SK-N-SH treated with all-trans-retinoic acid at 6 μM for 48 hours (cell line): ENCODE data around the gene ENGASE.
A peak's percentile ranks its signal among the peaks of the same experiment; 100 is the strongest.

Experiments used
- ATAC-seq: fragments of 200-7000 bp; cut with Tn5 transposase; 3 replicates; pipeline ENCODE4 v1.9.1; 2020; ENCODE audit warnings: mild to moderate bottlenecking, moderate library complexity
- ARNTL ChIP-seq: fragments of 450-650 bp; formaldehyde crosslinking; IDR thresholded peaks from 2 replicates; pipeline ENCODE4 v1.5.0; 2020; ENCODE audit warnings: low read depth, mild to moderate bottlenecking, moderate library complexity, borderline replicate concordance
- BACH2 ChIP-seq: fragments of 250-450 bp; sonication (Bioruptor Pico); IDR thresholded peaks from 2 replicates; pipeline ENCODE4 v1.9.0; 2021; ENCODE audit warnings: mild to moderate bottlenecking, borderline replicate concordance
- CSRNP3 ChIP-seq: fragments of 250-450 bp; sonication (Bioruptor Pico); IDR thresholded peaks from 2 replicates; pipeline ENCODE4 v1.5.1; 2021; ENCODE audit warnings: mild to moderate bottlenecking, moderate library complexity
- ESRRG ChIP-seq: fragments of 250-450 bp; sonication (Bioruptor Pico); IDR thresholded peaks from 2 replicates; pipeline ENCODE4 v1.6.1; 2021; ENCODE audit warnings: mild to moderate bottlenecking
- ISL1 ChIP-seq: fragments of 250-450 bp; sonication (Bioruptor Pico); IDR thresholded peaks from 2 replicates; pipeline ENCODE4 v2.1.2; 2022; ENCODE audit warnings: mild to moderate bottlenecking, moderate library complexity
- OSR1 ChIP-seq: fragments of 250-450 bp; sonication (Bioruptor Pico); IDR thresholded peaks from 2 replicates; pipeline ENCODE4 v1.8.0; 2022; ENCODE audit warnings: moderate library complexity, mild to moderate bottlenecking, inconsistent platforms
- PATZ1 ChIP-seq: fragments of 250-450 bp; sonication (Bioruptor Pico); IDR thresholded peaks from 2 replicates; pipeline ENCODE4 v1.8.0; 2020; ENCODE audit warnings: mild to moderate bottlenecking, moderate library complexity, borderline replicate concordance
- PPARA ChIP-seq: fragments of 250-450 bp; sonication (Bioruptor Pico); IDR thresholded peaks from 2 replicates; pipeline ENCODE4 v1.5.0; 2020; ENCODE audit warnings: mild to moderate bottlenecking, borderline replicate concordance
- RARB ChIP-seq: fragments of 250-450 bp; sonication (Bioruptor Pico); IDR thresholded peaks from 2 replicates; pipeline ENCODE4 v1.8.0; 2021; ENCODE audit warnings: mild to moderate bottlenecking, moderate library complexity
- SNAI2 ChIP-seq: fragments of 250-450 bp; sonication (Bioruptor Pico); IDR thresholded peaks from 2 replicates; pipeline ENCODE4 v1.5.0; 2020; ENCODE audit warnings: mild to moderate bottlenecking, moderate library complexity
- TCF4 ChIP-seq: fragments of 250-450 bp; sonication (Bioruptor Pico); IDR thresholded peaks from 2 replicates; pipeline ENCODE4 v1.8.0; 2021; ENCODE audit warnings: mild to moderate bottlenecking, moderate library complexity, borderline replicate concordance
- TOX ChIP-seq: fragments of 250-450 bp; sonication (Bioruptor Pico); IDR thresholded peaks from 2 replicates; pipeline ENCODE4 v1.8.0; 2021; ENCODE audit warnings: mild to moderate bottlenecking, moderate library complexity, borderline replicate concordance
- TSHZ2 ChIP-seq: fragments of 250-450 bp; sonication (Bioruptor Pico); IDR thresholded peaks from 2 replicates; pipeline ENCODE4 v1.5.0; 2020; ENCODE audit warnings: mild to moderate bottlenecking, moderate library complexity
- ZC3H10 ChIP-seq: fragments of 250-450 bp; sonication (Bioruptor Pico); IDR thresholded peaks from 2 replicates; pipeline ENCODE4 v1.5.1; 2021; ENCODE audit warnings: mild to moderate bottlenecking, moderate library complexity
- ZFP3 ChIP-seq: fragments of 250-450 bp; sonication (Bioruptor Pico); IDR thresholded peaks from 2 replicates; pipeline ENCODE4 v1.5.0; 2020; ENCODE audit warnings: mild to moderate bottlenecking, moderate library complexity
- ZFP30 ChIP-seq: fragments of 450-650 bp; formaldehyde crosslinking; IDR thresholded peaks from 2 replicates; pipeline ENCODE4 v1.5.0; 2022; ENCODE audit warnings: mild to moderate bottlenecking, moderate library complexity
- ZNF565 ChIP-seq: fragments of 450-650 bp; formaldehyde crosslinking; conservative IDR thresholded peaks from 2 replicates; pipeline ENCODE4 v1.5.0; 2020; ENCODE audit warnings: low read depth, mild to moderate bottlenecking, moderate library complexity
- ZNF8 ChIP-seq: fragments of 450-650 bp; formaldehyde crosslinking; IDR thresholded peaks from 2 replicates; pipeline ENCODE4 v1.5.0; 2020; ENCODE audit warnings: mild to moderate bottlenecking, moderate library complexity
- TF ChIP-seq, protein P1 (sequence below): fragments of 250-450 bp; sonication (Bioruptor Pico); IDR thresholded peaks from 2 replicates; pipeline ENCODE4 v1.5.1; 2020; ENCODE audit warnings: low read depth, mild to moderate bottlenecking, moderate library complexity

Gene ENGASE

DNA sequence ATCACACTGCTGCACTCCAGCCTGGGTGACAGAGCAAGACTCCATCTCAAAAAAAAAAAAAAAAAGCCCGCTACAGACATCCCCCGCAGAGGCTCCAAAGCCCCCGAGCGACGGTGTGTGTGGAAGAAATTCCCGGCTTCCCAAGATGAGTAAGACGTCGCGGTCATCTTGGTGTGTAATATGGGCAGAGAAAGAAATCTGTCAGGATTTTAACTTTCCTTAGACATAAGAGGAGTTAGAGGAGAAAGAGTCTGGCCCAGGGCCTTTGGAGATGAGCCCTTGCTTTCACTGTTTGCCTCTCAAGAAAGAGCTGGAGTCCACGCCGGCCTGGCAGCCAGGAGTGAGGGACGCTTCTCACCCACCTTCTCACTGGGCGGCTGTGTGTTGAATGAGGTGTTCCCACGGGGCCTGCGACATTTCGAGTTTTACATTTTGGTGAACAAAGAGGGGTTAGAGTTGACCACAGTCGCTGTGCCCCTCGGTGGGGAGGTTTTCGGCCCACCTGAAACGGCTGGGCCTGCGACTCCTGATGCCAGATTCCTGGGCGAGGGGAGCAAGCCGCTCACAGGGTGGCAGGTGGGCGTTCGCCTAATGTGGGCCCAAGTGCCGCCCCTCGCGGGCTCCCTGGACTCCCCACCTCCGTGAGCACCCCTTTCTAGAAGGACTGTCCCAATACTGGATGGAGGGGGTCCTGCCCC, 32.8 kb upstream of the ENGASE start:
- no peak for ATAC-seq

DNA sequence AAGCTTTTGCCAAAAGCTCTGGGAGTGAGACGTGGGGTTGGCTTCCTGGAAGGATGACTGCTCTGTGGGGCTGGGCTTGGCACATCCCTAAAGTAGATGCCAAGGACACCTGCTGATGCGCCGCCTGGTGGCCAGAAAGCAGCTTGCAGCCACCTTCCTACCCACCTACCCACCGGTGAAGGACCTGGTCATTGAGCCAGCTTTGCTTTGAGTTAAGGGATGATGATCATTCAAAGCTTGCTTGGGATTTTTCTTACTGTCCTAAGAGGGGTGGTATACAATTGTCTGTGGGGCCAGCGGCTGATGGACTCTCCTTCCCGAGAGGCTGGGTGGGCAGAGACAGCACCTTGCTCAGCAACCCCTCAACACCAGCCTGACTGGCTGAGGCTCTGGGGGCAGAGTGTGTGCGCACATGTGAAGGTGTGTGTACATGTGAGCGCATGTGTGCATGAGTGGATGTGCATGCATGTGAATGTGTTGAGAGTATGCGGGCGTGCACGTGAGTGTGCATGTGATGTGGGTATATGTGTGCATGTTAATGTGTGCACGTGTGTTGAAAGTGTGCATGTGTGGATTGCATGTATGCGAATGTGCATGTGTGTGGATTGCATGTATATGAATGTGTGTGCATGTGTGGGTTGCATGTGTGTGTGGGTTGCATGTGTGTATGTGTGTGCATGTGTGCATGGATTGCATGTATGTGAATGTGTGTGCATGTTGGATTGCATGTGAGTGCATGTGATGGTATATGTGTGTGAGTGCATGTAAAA, 32.0 kb upstream of the ENGASE start:
- TF ChIP-seq, protein P1, sequence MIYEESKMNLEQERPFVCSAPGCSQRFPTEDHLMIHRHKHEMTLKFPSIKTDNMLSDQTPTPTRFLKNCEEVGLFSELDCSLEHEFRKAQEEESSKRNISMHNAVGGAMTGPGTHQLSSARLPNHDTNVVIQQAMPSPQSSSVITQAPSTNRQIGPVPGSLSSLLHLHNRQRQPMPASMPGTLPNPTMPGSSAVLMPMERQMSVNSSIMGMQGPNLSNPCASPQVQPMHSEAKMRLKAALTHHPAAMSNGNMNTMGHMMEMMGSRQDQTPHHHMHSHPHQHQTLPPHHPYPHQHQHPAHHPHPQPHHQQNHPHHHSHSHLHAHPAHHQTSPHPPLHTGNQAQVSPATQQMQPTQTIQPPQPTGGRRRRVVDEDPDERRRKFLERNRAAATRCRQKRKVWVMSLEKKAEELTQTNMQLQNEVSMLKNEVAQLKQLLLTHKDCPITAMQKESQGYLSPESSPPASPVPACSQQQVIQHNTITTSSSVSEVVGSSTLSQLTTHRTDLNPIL (CRISPR knock-in tag): no peak
- 0 out of 2 replicates have a peak, but pooled peaks have one; percentile 35 for TF ChIP-seq SNAI2 (CRISPR knock-in tag)
- TF ChIP-seq ZFP30: no peak
- no peak for TF ChIP-seq CSRNP3 (CRISPR knock-in tag)
- TF ChIP-seq ESRRG (CRISPR knock-in tag): no peak
- TF ChIP-seq, all 23 proteins: peak for 1
- peak; percentile 82 for ATAC-seq

More for the DNA sequence above, 32.8 kb upstream of the ENGASE start:
- peak; percentile 48; the same call in 1 of the 2 replicates for TF ChIP-seq ZFP3 (CRISPR knock-in tag)
- no peak for TF ChIP-seq OSR1 (CRISPR knock-in tag)
- TF ChIP-seq, all 23 proteins: peak for 1

DNA sequence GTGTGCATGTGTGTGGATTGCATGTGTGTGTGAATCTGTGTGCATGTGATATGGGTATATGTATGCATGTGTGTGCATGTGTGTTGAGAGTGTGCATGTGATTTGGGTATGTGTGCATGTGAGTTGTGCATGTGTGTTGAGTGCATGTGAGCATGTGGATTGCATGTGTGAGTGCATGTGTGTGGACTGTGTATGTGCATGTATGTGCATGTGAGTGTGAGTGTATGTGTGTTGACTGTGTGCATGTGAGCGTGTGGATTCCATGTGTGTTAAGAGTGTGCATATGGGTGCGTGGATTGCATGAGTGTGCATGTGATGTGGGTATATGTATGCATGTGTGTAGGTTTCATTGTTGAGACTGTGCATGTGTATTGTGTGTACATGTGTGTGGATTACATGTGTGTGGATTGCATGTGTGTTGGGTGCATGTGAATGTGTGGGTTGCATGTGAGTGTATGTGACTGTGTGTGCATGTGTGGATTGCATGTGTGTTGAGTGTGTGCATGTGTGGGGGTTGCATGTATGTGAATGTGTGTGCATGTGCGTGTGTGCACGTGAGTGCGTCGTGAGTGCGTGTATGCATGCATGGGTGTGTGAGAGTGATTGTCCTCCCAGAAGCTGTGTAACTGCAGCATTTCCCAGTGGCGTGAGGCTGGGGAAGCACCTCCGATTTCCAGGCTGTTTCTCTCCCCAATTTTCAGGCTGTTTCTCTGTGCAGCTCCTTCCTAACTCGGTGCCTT, 31.3 kb upstream of the ENGASE start:
- no peak for ATAC-seq
- no peak for TF ChIP-seq OSR1 (CRISPR knock-in tag)
- TF ChIP-seq ZNF8 (CRISPR knock-in tag): no peak
- no peak for TF ChIP-seq TCF4 (CRISPR knock-in tag)
- no peak for TF ChIP-seq ZFP3 (CRISPR knock-in tag)
- no peak for TF ChIP-seq SNAI2 (CRISPR knock-in tag)
- TF ChIP-seq, protein P1 (CRISPR knock-in tag): no peak
- TF ChIP-seq ISL1 (CRISPR knock-in tag): no peak
- no peak for TF ChIP-seq ZC3H10 (CRISPR knock-in tag)
- TF ChIP-seq PATZ1 (CRISPR knock-in tag): no peak
- TF ChIP-seq TSHZ2: no peak
- no peak for TF ChIP-seq ZFP30

GRCh38 chr17:79043931-79044320, 30.7 kb upstream of the ENGASE start:
- ATAC-seq: no peak
- TF ChIP-seq ZFP3 (CRISPR knock-in tag) (no peak), PPARA (CRISPR knock-in tag) (no peak), ZNF565 (no peak), ZNF8 (CRISPR knock-in tag) (no peak), ESRRG (CRISPR knock-in tag) (no peak), ZFP30 (no peak), TSHZ2 (no peak), ARNTL (CRISPR knock-in tag) (no peak), OSR1 (CRISPR knock-in tag) (no peak), TOX (no peak), BACH2 (CRISPR knock-in tag) (no peak), RARB (CRISPR knock-in tag) (no peak)
